HepG2 (cell line): Measurements from ENCODE around the gene MYD88. TPM values are rescaled to one million over a fixed set of nuclear protein-coding genes. Genes with fewer than 3 reads are reported as not detected.

Source experiments
- ARHGAP35 ChIP-seq: sonication (generic); formaldehyde crosslinking; IDR thresholded peaks from 2 replicates; pipeline ENCODE4 v1.9.0; 2022; ENCODE audit warnings: mild to moderate bottlenecking, inconsistent platforms, moderate library complexity, missing genetic modification reagents, borderline replicate concordance
- CREM ChIP-seq, 2 experiments: sonication (generic) in 1 of 2; formaldehyde crosslinking in 1 of 2; IDR thresholded peaks; 2 replicates each; pipeline versions ENCODE4 v1.4.0 to v1.6.1; 2016 to 2020; ENCODE audit warnings: antibody characterized with exemption in 1 of 2, mild to moderate bottlenecking in 1 of 2, missing genetic modification reagents in 1 of 2
- HOXA7 ChIP-seq: sonication (generic); formaldehyde crosslinking; IDR thresholded peaks from 2 replicates; pipeline ENCODE4 v1.8.1; 2022; ENCODE audit warnings: mild to moderate bottlenecking, missing genetic modification reagents, moderate library complexity
- IRF1 ChIP-seq: sonication (generic); formaldehyde crosslinking; IDR thresholded peaks from 2 replicates; pipeline ENCODE4 v1.4.0; 2020; ENCODE audit warnings: low read depth, mild to moderate bottlenecking, missing genetic modification reagents
- ISX ChIP-seq: sonication (generic); formaldehyde crosslinking; conservative IDR thresholded peaks from 2 replicates; pipeline ENCODE4 v1.5.0; 2020; ENCODE audit warnings: missing genetic modification reagents
- KDM2A ChIP-seq: sonication (generic); formaldehyde crosslinking; IDR thresholded peaks from 2 replicates; pipeline ENCODE4 v1.4.0; 2020; ENCODE audit warnings: low read depth, missing genetic modification reagents, borderline replicate concordance
- MIXL1 ChIP-seq: IDR thresholded peaks from 2 replicates; pipeline ENCODE4 v1.6.1; 2016
- NR2C2 ChIP-seq: sonication (generic); formaldehyde crosslinking; IDR thresholded peaks from 2 replicates; pipeline ENCODE4 v1.4.0; 2020; ENCODE audit warnings: missing genetic modification reagents, mild to moderate bottlenecking, moderate library complexity, borderline replicate concordance
- PBX3 ChIP-seq: sonication (generic); formaldehyde crosslinking; IDR thresholded peaks from 2 replicates; pipeline ENCODE4 v1.8.1; 2023; ENCODE audit warnings: missing genetic modification reagents, inconsistent platforms, borderline replicate concordance
- RBFOX2 ChIP-seq: fragments of 200-400 bp; formaldehyde crosslinking; IDR thresholded peaks from 2 replicates; pipeline ENCODE4 v1.6.1; 2017; ENCODE audit warnings: low read depth, mild to moderate bottlenecking, low read length
- STAT6 ChIP-seq: sonication (generic); formaldehyde crosslinking; IDR thresholded peaks from 2 replicates; pipeline ENCODE4 v1.4.0; 2020; ENCODE audit warnings: missing genetic modification reagents, mild to moderate bottlenecking, borderline replicate concordance
- TBX2 ChIP-seq: sonication (generic); formaldehyde crosslinking; IDR thresholded peaks from 2 replicates; pipeline ENCODE4 v1.5.0; 2020; ENCODE audit warnings: missing genetic modification reagents, mild to moderate bottlenecking, borderline replicate concordance
- YY1 ChIP-seq: IDR thresholded peaks from 2 replicates; pipeline ENCODE4 v1.6.1; 2011; ENCODE audit warnings: low read length, low read depth, moderate library complexity, mild to moderate bottlenecking; ENCODE audit not compliant: insufficient read depth, insufficient replicate concordance
- ZBTB1 ChIP-seq: sonication (generic); formaldehyde crosslinking; IDR thresholded peaks from 2 replicates; pipeline ENCODE4 v1.4.0; 2020; ENCODE audit warnings: missing genetic modification reagents, borderline replicate concordance
- ZHX1 ChIP-seq: sonication (generic); formaldehyde crosslinking; IDR thresholded peaks from 2 replicates; pipeline ENCODE4 v1.8.1; 2022; ENCODE audit warnings: low read depth, mild to moderate bottlenecking, missing genetic modification reagents
- ZNF224 ChIP-seq: sonication (generic); formaldehyde crosslinking; IDR thresholded peaks from 2 replicates; pipeline ENCODE4 v1.5.0; 2020; ENCODE audit warnings: mild to moderate bottlenecking, missing genetic modification reagents
- ZNF329 ChIP-seq: sonication (generic); formaldehyde crosslinking; IDR thresholded peaks from 2 replicates; pipeline ENCODE4 v1.9.0; 2021; ENCODE audit warnings: low read depth, mild to moderate bottlenecking, missing genetic modification reagents
- ZNF441 ChIP-seq: sonication (generic); formaldehyde crosslinking; IDR thresholded peaks from 2 replicates; pipeline ENCODE4 v1.7.0; 2021; ENCODE audit warnings: missing genetic modification reagents, borderline replicate concordance
- ZNF468 ChIP-seq: sonication (generic); formaldehyde crosslinking; IDR thresholded peaks from 2 replicates; pipeline ENCODE4 v1.8.0; 2022; ENCODE audit warnings: mild to moderate bottlenecking, moderate library complexity, missing genetic modification reagents
- ZNF558 ChIP-seq: sonication (generic); formaldehyde crosslinking; IDR thresholded peaks from 2 replicates; pipeline ENCODE4 v1.9.0; 2022; ENCODE audit warnings: mild to moderate bottlenecking, missing genetic modification reagents, borderline replicate concordance
- polyA plus RNA-seq, 8 experiments: library from polyadenylated mRNA; depleted of rRNA in 3 of 8; stranded (reverse) in 7 of 8; unstranded in 1 of 8; fragments of >200 nt; fragmentation: Illumina TruSeq in 4 of 8; extraction: Trizol in 4 of 8; gene quantifications; 2 replicates each; pipeline versions ENCODE4 v1.2.1 to v1.2.3, GENCODE V29; 2011 to 2016; ENCODE audit warnings: low read depth in 4 of 8, missing spikeins in 1 of 8, mixed read lengths in 1 of 8; ENCODE audit not compliant: insufficient read depth in 1 of 8
- total RNA-seq, 5 experiments: library from RNA; depleted of rRNA; stranded (reverse); fragments of >200 nt; fragmentation: Illumina TruSeq; extraction: Trizol; gene quantifications; 2 replicates each; pipeline ENCODE4 v1.2.3, GENCODE V29; 2016; ENCODE audit warnings: low read depth in 1 of 5

MYD88 gene
- total and polyA plus RNA-seq, 2 of the 13 experiments (the other 11 are each of a cell fraction or from before 2014, with no cell fraction given) = 7.6 to 32.7 TPM

GRCh38 chr3:38136777-38137614, 1.5 kb upstream of the MYD88 start, which contains the start of gene ACAA1 (continued):
- TF ChIP-seq ZNF468 (CRISPR knock-in tag) (0 out of 2 replicates have a peak, but pooled peaks have one; percentile 76), ZNF329 (CRISPR knock-in tag) (peak; percentile 76; the same call in 1 of the 2 replicates), ZNF224 (no peak), PBX3 (0 out of 2 replicates have a peak, but pooled peaks have one; percentile 35), ZNF558 (CRISPR knock-in tag) (peak; percentile 71; the same call in 1 of the 2 replicates), NR2C2 (peak; percentile 32), RBFOX2 (peak; percentile 99), ISX (CRISPR knock-in tag) (no peak), ZBTB1 (CRISPR knock-in tag) (no peak), IRF1 (CRISPR knock-in tag) (no peak), ZHX1 (CRISPR knock-in tag) (0 out of 2 replicates have a peak, but pooled peaks have one; percentile 43), MIXL1 (CRISPR knock-in tag) (no peak), STAT6 (CRISPR knock-in tag) (peak; percentile 46; the same call in 1 of the 2 replicates), YY1 (peak; percentile 67), HOXA7 (CRISPR knock-in tag) (no peak), CREM (IDR thresholded peaks at IDR 0.05) (no peak), CREM (CRISPR knock-in tag; IDR thresholded peaks at IDR 0.05) (no peak), ZNF441 (CRISPR knock-in tag) (no peak; the same call in 1 of the 2 replicates), ARHGAP35 (CRISPR knock-in tag) (no peak; the same call in 1 of the 2 replicates), TBX2 (peak; percentile 9; the same call in 1 of the 2 replicates), KDM2A (CRISPR knock-in tag) (peak; percentile 35; the same call in 1 of the 2 replicates)
